ENCODE measurements around the gene CD22.
"Not testable (repeated sequence)": the region's sequence is repeated elsewhere in the genome, so short reads cannot be mapped to it uniquely, and the experiment has no call there.

The CD22 gene

DNA sequence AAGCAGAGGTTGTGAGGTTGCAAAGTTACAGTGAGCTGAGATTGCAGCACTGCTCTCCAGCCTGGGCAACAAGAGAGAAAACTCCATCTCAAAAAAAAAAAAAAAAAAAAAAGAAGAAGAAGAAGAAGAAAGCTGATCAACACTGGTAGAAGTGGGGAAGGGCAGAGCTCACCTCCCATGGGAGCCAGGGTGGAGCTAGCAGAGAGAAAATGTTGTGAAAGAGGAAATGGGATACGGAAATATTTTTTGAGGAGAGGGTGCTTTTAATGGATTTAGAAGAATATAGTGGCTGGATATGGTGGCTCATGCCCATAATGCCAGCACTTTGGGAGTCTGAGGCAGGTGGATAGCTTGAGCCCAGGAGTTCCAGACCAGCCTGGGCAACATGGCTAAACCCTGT lies 48.7 kb downstream of the CD22 start:
- intact Hi-C loops (cut with DNase I; ENCODE audit: low total_unique reads), result no loop called here
- TF ChIP-seq, protein P1, sequence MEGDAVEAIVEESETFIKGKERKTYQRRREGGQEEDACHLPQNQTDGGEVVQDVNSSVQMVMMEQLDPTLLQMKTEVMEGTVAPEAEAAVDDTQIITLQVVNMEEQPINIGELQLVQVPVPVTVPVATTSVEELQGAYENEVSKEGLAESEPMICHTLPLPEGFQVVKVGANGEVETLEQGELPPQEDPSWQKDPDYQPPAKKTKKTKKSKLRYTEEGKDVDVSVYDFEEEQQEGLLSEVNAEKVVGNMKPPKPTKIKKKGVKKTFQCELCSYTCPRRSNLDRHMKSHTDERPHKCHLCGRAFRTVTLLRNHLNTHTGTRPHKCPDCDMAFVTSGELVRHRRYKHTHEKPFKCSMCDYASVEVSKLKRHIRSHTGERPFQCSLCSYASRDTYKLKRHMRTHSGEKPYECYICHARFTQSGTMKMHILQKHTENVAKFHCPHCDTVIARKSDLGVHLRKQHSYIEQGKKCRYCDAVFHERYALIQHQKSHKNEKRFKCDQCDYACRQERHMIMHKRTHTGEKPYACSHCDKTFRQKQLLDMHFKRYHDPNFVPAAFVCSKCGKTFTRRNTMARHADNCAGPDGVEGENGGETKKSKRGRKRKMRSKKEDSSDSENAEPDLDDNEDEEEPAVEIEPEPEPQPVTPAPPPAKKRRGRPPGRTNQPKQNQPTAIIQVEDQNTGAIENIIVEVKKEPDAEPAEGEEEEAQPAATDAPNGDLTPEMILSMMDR (IDR thresholded peaks at IDR 0.05), result no peak
- Histone ChIP-seq H3K4me3 (no peak overlapping the region), H3K27ac (no peak overlapping the region), H3K27me3 (peaks cover 0 to 4% of the 10 kb centered on the region in 2 donors), H3K36me3 (no peaks in the 10 kb centered on the region), H3K9me3 (no peaks in the 10 kb centered on the region), H3K4me1 (no peaks in the 10 kb centered on the region)
- no peak for DNase-seq

DNA sequence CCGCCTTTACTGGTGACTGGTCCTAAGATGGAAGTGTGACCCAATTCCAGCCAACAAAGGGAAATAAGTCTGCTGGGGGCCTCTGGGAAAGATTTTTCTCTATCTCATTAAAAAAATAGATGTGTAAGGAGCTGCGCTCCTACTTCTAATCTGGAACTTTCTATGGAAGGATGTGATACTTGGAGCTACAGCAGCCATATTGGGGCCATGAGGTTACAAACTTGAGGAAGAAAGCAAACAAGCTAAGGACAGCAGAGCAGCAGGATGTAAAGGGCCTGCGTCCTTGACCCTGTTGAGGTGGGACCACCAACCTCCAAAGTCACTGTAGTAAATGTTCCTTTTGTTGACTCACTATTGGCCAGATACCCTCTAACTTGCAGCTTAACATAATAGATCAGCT lies 49.4 kb downstream of the CD22 start:
- no peak overlapping the region for H3K27ac ChIP-seq
- TF ChIP-seq, protein P1 (IDR thresholded peaks at IDR 0.05), result no peak
- H3K4me1 ChIP-seq, result no peaks in the 10 kb centered on the region
- no peak overlapping the region for H3K4me3 ChIP-seq
- no peaks in the 10 kb centered on the region for H3K36me3 ChIP-seq
- peaks cover 0 to 4% of the 10 kb centered on the region in 2 donors for H3K27me3 ChIP-seq
- intact Hi-C loops (cut with DNase I; ENCODE audit: low total_unique reads), result no loop called here
- H3K9me3 ChIP-seq, result no peaks in the 10 kb centered on the region
- no peak for DNase-seq

DNA sequence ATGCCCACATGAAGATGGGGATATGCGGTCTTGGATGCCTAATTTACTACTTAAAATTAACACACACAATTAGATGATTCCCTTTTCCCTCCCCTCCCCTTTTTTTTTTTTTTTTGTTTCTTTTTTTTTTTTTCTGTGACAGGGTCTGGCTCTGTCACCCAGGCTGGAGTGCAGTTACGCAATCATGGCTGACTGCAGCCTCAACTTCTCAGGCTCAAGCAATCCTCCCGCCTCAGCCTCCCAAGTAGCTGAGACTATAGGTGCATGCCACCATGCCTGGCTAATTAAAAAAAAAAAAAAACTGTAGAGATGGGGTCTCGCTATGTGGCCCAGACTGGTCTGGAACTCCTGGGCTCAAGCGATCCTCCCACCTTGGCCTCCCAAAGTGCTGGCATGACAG lies 50.6 kb downstream of the CD22 start:
- intact Hi-C loops (cut with DNase I; ENCODE audit: low total_unique reads); H3K27me3 ChIP-seq; H3K27ac ChIP-seq; DNase-seq; H3K4me3 ChIP-seq; H3K36me3 ChIP-seq; H3K9me3 ChIP-seq; H3K4me1 ChIP-seq: not testable (repeated sequence)

DNA sequence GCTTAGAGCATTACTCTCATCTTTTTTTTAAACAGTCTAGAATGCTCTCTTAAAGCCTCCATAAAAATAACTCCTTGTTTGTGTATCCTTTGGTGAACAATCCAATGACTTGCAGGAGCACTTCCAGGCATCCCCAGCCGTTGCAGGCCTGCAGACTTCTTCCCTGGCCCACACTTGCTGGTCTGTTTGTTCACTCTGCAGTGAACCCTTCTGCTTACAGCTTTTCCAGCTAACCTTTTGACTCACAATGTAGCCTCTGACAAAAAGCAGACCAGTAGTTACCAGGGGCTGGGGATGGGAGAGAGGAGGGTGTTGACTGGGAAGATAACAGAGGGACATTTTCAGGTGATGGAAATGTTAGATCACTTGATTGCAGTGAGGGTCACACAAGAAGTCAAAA lies 51.0 kb downstream of the CD22 start:
- DNase-seq, result no peak
- H3K27me3 ChIP-seq, result peaks cover 0 to 4% of the 10 kb centered on the region in 2 donors
- H3K27ac ChIP-seq, result no peak overlapping the region
- TF ChIP-seq, protein P1 (IDR thresholded peaks at IDR 0.05), result no peak
- intact Hi-C loops (cut with DNase I; ENCODE audit: low total_unique reads), result no loop called here
- H3K9me3 ChIP-seq, result no peaks in the 10 kb centered on the region
- H3K36me3 ChIP-seq, result no peaks in the 10 kb centered on the region
- no peak overlapping the region for H3K4me3 ChIP-seq
- no peaks in the 10 kb centered on the region for H3K4me1 ChIP-seq

DNA sequence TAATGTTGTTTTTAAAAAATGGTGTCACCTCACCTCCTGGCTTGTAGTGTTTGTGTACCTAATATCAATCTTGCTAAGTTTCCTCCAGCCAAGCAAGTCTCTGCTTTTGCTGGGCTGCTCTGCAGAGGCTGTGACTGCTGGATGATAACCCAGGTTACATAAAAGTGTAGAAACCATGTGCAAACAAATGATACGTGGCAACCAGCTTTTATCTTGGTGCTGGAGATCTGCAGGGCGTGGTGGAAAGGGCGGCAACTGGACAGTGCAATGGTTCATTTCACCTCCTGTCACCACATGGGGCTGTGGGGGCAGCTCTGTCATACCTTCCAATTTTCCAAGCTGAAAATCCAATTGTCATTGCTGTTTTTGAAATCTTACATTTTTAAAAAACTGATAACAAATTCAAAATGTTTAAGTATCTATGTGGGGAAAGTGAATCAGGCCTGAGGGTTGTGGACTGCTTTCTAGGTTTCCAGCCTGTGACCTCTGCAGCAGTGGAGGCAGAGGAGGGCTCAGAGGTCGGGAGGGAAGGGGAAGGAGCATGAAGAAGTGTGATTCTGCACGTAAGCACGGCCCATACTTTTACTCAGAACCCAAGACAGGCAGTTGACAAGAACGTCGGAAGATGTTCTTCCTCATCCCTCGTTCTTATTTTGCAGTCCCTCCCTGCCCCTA lies 51.6 kb downstream of the CD22 start:
- Histone ChIP-seq H3K27me3 (peaks cover 0 to 4% of the 10 kb centered on the region in 2 donors), H3K4me3 (no peak overlapping the region), H3K36me3 (no peaks in the 10 kb centered on the region), H3K9me3 (no peaks in the 10 kb centered on the region), H3K27ac (no peak overlapping the region), H3K4me1 (no peaks in the 10 kb centered on the region)
- DNase-seq, result no peak
- TF ChIP-seq, protein P1 (IDR thresholded peaks at IDR 0.05), result no peak
- intact Hi-C loops (cut with DNase I; ENCODE audit: low total_unique reads), result no loop called here

DNA sequence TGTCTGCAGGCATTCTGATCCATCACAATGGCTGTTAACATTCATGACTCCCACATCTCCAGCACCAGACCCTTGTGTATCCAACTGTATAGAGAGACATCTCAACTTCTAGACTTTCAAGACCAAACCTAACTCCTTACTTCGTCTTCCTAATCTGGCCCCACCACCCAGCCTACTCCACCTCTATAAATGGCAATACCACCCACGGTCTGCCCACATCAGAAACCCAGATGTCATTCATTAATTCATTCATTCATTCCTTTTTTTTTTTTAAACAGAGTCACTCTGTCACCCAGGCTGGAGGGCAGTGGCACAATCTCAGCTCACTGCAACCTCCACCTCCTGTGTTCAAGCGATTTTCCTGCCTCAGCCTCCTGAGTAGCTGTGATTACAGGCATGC lies 52.3 kb downstream of the CD22 start:
- DNase-seq, result no peak
- no peak overlapping the region for H3K4me3 ChIP-seq
- no peaks in the 10 kb centered on the region for H3K4me1 ChIP-seq
- peaks cover 0 to 4% of the 10 kb centered on the region in 2 donors for H3K27me3 ChIP-seq
- intact Hi-C loops (cut with DNase I; ENCODE audit: low total_unique reads), result no loop called here
- H3K9me3 ChIP-seq, result no peaks in the 10 kb centered on the region
- TF ChIP-seq, protein P1 (IDR thresholded peaks at IDR 0.05), result no peak
- no peaks in the 10 kb centered on the region for H3K36me3 ChIP-seq
- H3K27ac ChIP-seq, result no peak overlapping the region

Data from tibial artery (tissue), 4 donors.